ENCODE data around the gene SERINC2. TPM values are rescaled to one million over a fixed set of nuclear protein-coding genes. Genes with fewer than 3 reads are reported as not detected.

The SERINC2 gene
- total RNA-seq, 1 donor from 2014 or later: 23.2 TPM

DNA sequence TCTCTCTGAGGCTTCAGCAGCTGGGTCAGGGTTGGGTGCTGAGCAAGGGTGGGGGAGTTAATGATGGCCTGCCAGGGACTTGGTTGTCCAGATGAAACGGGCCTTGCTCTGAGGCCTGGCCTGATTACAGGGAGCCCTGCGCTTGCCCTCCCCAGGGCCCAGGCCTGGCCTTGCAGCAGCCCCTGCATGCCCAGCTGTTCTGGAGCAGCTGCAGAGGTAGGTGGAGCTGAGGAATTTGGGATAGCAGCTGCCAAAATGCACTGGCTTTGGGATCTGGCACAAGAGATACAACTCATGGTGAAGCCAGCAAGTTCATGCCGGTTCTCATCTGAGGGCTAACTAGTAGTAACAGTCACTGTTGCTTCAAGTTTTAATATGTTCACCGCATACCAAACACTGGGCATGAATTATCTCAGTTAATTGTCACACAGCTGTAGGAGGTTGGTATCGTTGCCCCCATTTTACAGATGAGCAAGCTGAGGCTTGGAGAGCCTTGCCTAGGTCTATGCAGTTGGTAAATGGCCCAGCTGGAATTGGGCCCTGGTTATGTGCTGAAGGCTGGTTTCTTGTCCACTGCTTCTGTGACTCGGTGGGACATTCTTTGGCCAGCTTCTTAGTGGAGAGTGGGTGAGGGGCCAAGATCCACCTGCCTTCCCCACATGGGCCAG is 7.3 kb upstream of the SERINC2 start:
- DNase-seq (ENCODE audit: low read depth) (no peak), FAIRE-seq (peak; percentile 58)
- no peak for TF ChIP-seq CTCF (IDR thresholded peaks at IDR 0.05; ENCODE audit: insufficient read depth, low read length, severe bottlenecking)
- H3K36me3 ChIP-seq (ENCODE audit: control insufficient read depth, insufficient read depth, low read length): no peaks in the 10 kb centered on the region
- no peaks in the 10 kb centered on the region for H3K27me3 ChIP-seq (ENCODE audit: control insufficient read depth, insufficient read depth, low read length)
- H3K4me3 ChIP-seq (ENCODE audit: low read depth, low read length): no peak overlapping the region

GRCh38 chr1:31407029-31407626 is 5.9 kb upstream of the SERINC2 start:
- Histone ChIP-seq H3K4me3 (ENCODE audit: low read depth, low read length) (no peak overlapping the region), H3K36me3 (ENCODE audit: control insufficient read depth, insufficient read depth, low read length) (no peaks in the 10 kb centered on the region), H3K27me3 (ENCODE audit: control insufficient read depth, insufficient read depth, low read length) (no peaks in the 10 kb centered on the region)
- TF ChIP-seq CTCF (IDR thresholded peaks at IDR 0.05; ENCODE audit: insufficient read depth, low read length, severe bottlenecking): no peak
- no peak for DNase-seq (ENCODE audit: low read depth)
- FAIRE-seq: no peak

- no peak for DNase-seq (ENCODE audit: low read depth)
- H3K4me3 ChIP-seq (ENCODE audit: low read depth, low read length): no peak overlapping the region
- no peaks in the 10 kb centered on the region for H3K36me3 ChIP-seq (ENCODE audit: control insufficient read depth, insufficient read depth, low read length)
- no peak for TF ChIP-seq CTCF (IDR thresholded peaks at IDR 0.05; ENCODE audit: insufficient read depth, low read length, severe bottlenecking)
- no peaks in the 10 kb centered on the region for H3K27me3 ChIP-seq (ENCODE audit: control insufficient read depth, insufficient read depth, low read length)
- FAIRE-seq: no peak
Observed at GRCh38 chr1:31408788-31409318, 4.2 kb upstream of the SERINC2 start.

- H3K36me3 ChIP-seq (ENCODE audit: control insufficient read depth, insufficient read depth, low read length): peaks cover 3% of the 10 kb centered on the region
- no peak for FAIRE-seq
- no peak for DNase-seq (ENCODE audit: low read depth)
- no peak overlapping the region for H3K4me3 ChIP-seq (ENCODE audit: low read depth, low read length)
- no peaks in the 10 kb centered on the region for H3K27me3 ChIP-seq (ENCODE audit: control insufficient read depth, insufficient read depth, low read length)
- TF ChIP-seq CTCF (IDR thresholded peaks at IDR 0.05; ENCODE audit: insufficient read depth, low read length, severe bottlenecking): no peak
Observed at GRCh38 chr1:31409946-31410858, 2.8 kb upstream of the SERINC2 start.

GRCh38 chr1:31410871-31411270 is 2.1 kb upstream of the SERINC2 start:
- Histone ChIP-seq H3K27me3 (ENCODE audit: control insufficient read depth, insufficient read depth, low read length) (no peaks in the 10 kb centered on the region), H3K36me3 (ENCODE audit: control insufficient read depth, insufficient read depth, low read length) (peaks cover 4% of the 10 kb centered on the region), H3K4me3 (ENCODE audit: low read depth, low read length) (no peak overlapping the region)
- TF ChIP-seq CTCF (IDR thresholded peaks at IDR 0.05; ENCODE audit: insufficient read depth, low read length, severe bottlenecking): no peak
- DNase-seq (ENCODE audit: low read depth) (no peak), FAIRE-seq (no peak)

Data from bronchial epithelial cell (primary cell).